GM18508 (cell line): ENCODE data around the gene PLA2G7.

Experiments
- ATAC-seq: cut with Tn5 transposase; IDR thresholded peaks from one replicate; pipeline ENCODE4 v1.9.1; 2021; ENCODE audit warnings: moderate number of reproducible peaks; ENCODE audit not compliant: insufficient read depth, unreplicated experiment

PLA2G7 gene

GRCh38 chr6:46690141-46690755 lies 44.9 kb downstream of the PLA2G7 start:
- ATAC-seq = no peak

GRCh38 chr6:46689657-46690056 lies 45.5 kb downstream of the PLA2G7 start:
- ATAC-seq = no peak

- ATAC-seq = no peak
Observed at GRCh38 chr6:46688966-46689335, 46.2 kb downstream of the PLA2G7 start.

GRCh38 chr6:46688117-46688965 lies 46.8 kb downstream of the PLA2G7 start:
- ATAC-seq = no peak

GRCh38 chr6:46687619-46688097 lies 47.5 kb downstream of the PLA2G7 start, which contains the start of gene TDRD6:
TDRD6 (plus strand) TSS chr6:46687885; CDS start chr6:46688129, 244 bp downstream.
- ATAC-seq = no peak

- no peak for ATAC-seq
Observed at GRCh38 chr6:46684771-46685170, 50.4 kb downstream of the PLA2G7 start.

GRCh38 chr6:46677314-46677654 lies 57.9 kb downstream of the PLA2G7 start:
- no peak for ATAC-seq

- no peak for ATAC-seq
Observed at GRCh38 chr6:46676604-46677313, 58.4 kb downstream of the PLA2G7 start.

- no peak for ATAC-seq
Observed at GRCh38 chr6:46674410-46674809, 60.8 kb downstream of the PLA2G7 start.

- ATAC-seq = no peak
Observed at GRCh38 chr6:46667377-46667776, 67.8 kb downstream of the PLA2G7 start.

- no peak for ATAC-seq
Observed at GRCh38 chr6:46661483-46661882, 73.7 kb downstream of the PLA2G7 start.

GRCh38 chr6:46657642-46658041 lies 77.5 kb downstream of the PLA2G7 start:
- no peak for ATAC-seq

- ATAC-seq = no peak
Observed at GRCh38 chr6:46655803-46656202, 79.4 kb downstream of the PLA2G7 start.
